Skeletal muscle satellite cell (primary cell): ENCODE data around the gene SLC27A6.

Experiments used
- H3K27me3 ChIP-seq: 2 replicates; pipeline ENCODE4 v1.7.0; 2013; ENCODE audit warnings: low read length; ENCODE audit not compliant: control insufficient read depth, insufficient read depth
- H3K36me3 ChIP-seq: 2 replicates; pipeline ENCODE4 v1.7.0; 2013; ENCODE audit warnings: mild to moderate bottlenecking, control low read depth, low read length; ENCODE audit not compliant: insufficient read depth
- H3K4me1 ChIP-seq: 2 replicates; pipeline ENCODE4 v1.7.0; 2013; ENCODE audit warnings: low read length; ENCODE audit not compliant: control insufficient read depth, insufficient read depth
- H3K4me2 ChIP-seq: 2 replicates; pipeline ENCODE4 v1.7.0; 2013; ENCODE audit warnings: mild to moderate bottlenecking, low read length
- H3K4me3 ChIP-seq: 2 replicates; pipeline ENCODE4 v1.7.0; 2013; ENCODE audit warnings: low read length
- H3K9ac ChIP-seq: 2 replicates; pipeline ENCODE4 v1.7.0; 2013; ENCODE audit warnings: mild to moderate bottlenecking, low read depth, low read length, moderate library complexity
- H3K9me3 ChIP-seq: replicated peaks from 2 replicates; pipeline ENCODE4 v1.7.0; 2013; ENCODE audit warnings: mild to moderate bottlenecking, control low read depth, low read length

SLC27A6 gene

DNA sequence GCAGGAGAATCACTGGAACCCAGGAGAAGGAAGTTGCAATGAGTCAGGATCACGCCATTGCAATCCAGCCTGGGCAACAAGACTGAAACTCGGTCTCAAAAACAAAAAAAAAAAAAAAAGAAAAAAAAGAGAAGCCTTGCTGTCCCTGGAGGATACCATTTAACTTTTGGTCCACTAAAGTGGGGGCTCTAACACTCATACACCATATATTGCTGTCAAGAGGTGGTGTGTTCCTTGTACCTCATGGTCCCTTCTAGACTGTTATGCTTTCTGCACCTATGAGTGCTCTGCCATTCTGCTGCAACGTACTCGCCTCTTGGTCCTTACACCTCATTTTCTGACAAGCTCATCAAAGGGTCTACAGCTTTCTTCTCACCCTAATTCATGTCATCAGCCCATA lies 77.0 kb downstream of the SLC27A6 start:
- H3K27me3 ChIP-seq = no peaks in the 10 kb centered on the region
- H3K9me3 ChIP-seq = no peaks in the 10 kb centered on the region
- H3K4me2 ChIP-seq = no peak overlapping the region
- H3K36me3 ChIP-seq = no peaks in the 10 kb centered on the region
- no peak overlapping the region for H3K9ac ChIP-seq
- no peak overlapping the region for H3K4me3 ChIP-seq
- no peaks in the 10 kb centered on the region for H3K4me1 ChIP-seq

GRCh38 chr5:129043894-129044293 lies 78.6 kb downstream of the SLC27A6 start:
- Histone ChIP-seq H3K9ac (no peak overlapping the region), H3K4me3 (no peak overlapping the region), H3K27me3 (no peaks in the 10 kb centered on the region), H3K36me3 (no peaks in the 10 kb centered on the region), H3K9me3 (no peaks in the 10 kb centered on the region), H3K4me1 (no peaks in the 10 kb centered on the region), H3K4me2 (no peak overlapping the region)

- Histone ChIP-seq H3K4me3 (no peak overlapping the region), H3K4me1 (no peaks in the 10 kb centered on the region), H3K9me3 (no peaks in the 10 kb centered on the region), H3K9ac (no peak overlapping the region), H3K4me2 (no peak overlapping the region), H3K27me3 (no peaks in the 10 kb centered on the region), H3K36me3 (no peaks in the 10 kb centered on the region)
These were observed 80.9 kb downstream of the SLC27A6 start for GRCh38 chr5:129046151-129046550.

GRCh38 chr5:129048509-129048908 lies 83.2 kb downstream of the SLC27A6 start:
- H3K27me3 ChIP-seq = no peaks in the 10 kb centered on the region
- no peak overlapping the region for H3K4me3 ChIP-seq
- H3K36me3 ChIP-seq = no peaks in the 10 kb centered on the region
- H3K9me3 ChIP-seq = no peaks in the 10 kb centered on the region
- H3K4me2 ChIP-seq = no peak overlapping the region
- H3K4me1 ChIP-seq = no peaks in the 10 kb centered on the region
- H3K9ac ChIP-seq = no peak overlapping the region

GRCh38 chr5:129049126-129049799 lies 84.0 kb downstream of the SLC27A6 start:
- no peaks in the 10 kb centered on the region for H3K36me3 ChIP-seq
- no peaks in the 10 kb centered on the region for H3K4me1 ChIP-seq
- H3K4me2 ChIP-seq = no peak overlapping the region
- no peaks in the 10 kb centered on the region for H3K9me3 ChIP-seq
- no peak overlapping the region for H3K9ac ChIP-seq
- no peaks in the 10 kb centered on the region for H3K27me3 ChIP-seq
- H3K4me3 ChIP-seq = no peak overlapping the region

- H3K4me1 ChIP-seq = no peaks in the 10 kb centered on the region
- H3K9me3 ChIP-seq = no peaks in the 10 kb centered on the region
- no peaks in the 10 kb centered on the region for H3K36me3 ChIP-seq
- H3K27me3 ChIP-seq = no peaks in the 10 kb centered on the region
- H3K4me3 ChIP-seq = no peak overlapping the region
- no peak overlapping the region for H3K4me2 ChIP-seq
- H3K9ac ChIP-seq = no peak overlapping the region
These were observed 86.0 kb downstream of the SLC27A6 start for GRCh38 chr5:129051283-129051682.

- Histone ChIP-seq H3K4me2 (no peak overlapping the region), H3K4me1 (no peaks in the 10 kb centered on the region), H3K9ac (no peak overlapping the region), H3K36me3 (no peaks in the 10 kb centered on the region), H3K4me3 (no peak overlapping the region), H3K9me3 (no peaks in the 10 kb centered on the region), H3K27me3 (no peaks in the 10 kb centered on the region)
These were observed 88.2 kb downstream of the SLC27A6 start for GRCh38 chr5:129053438-129053837.

- H3K4me2 ChIP-seq = no peak overlapping the region
- no peak overlapping the region for H3K4me3 ChIP-seq
- H3K27me3 ChIP-seq = no peaks in the 10 kb centered on the region
- H3K36me3 ChIP-seq = no peaks in the 10 kb centered on the region
- H3K4me1 ChIP-seq = no peaks in the 10 kb centered on the region
- no peaks in the 10 kb centered on the region for H3K9me3 ChIP-seq
- no peak overlapping the region for H3K9ac ChIP-seq
These were observed 92.0 kb downstream of the SLC27A6 start for GRCh38 chr5:129057329-129057728.

DNA sequence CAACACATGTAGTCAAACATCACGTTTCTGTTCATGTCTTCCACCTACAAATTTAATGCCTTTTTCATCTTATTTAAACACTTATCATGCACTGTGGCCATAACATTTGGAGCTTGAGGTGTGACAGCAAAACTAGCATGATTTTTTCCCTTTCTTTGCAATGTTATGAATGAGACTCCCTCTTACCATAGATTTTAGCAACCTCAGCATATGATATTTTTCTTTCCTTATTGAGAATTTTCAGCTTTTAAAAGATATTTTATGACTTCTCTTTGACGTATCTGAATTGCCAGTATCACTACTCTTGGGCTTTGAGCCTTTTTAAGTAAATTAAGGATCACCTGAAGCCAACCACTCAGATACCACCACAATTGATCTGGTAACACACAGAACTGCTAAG lies 96.6 kb downstream of the SLC27A6 start:
- Histone ChIP-seq H3K4me3 (no peak overlapping the region), H3K4me1 (no peaks in the 10 kb centered on the region), H3K36me3 (no peaks in the 10 kb centered on the region), H3K9ac (no peak overlapping the region), H3K9me3 (no peaks in the 10 kb centered on the region), H3K27me3 (no peaks in the 10 kb centered on the region), H3K4me2 (no peak overlapping the region)

GRCh38 chr5:129063483-129064113 lies 98.3 kb downstream of the SLC27A6 start:
- Histone ChIP-seq H3K27me3 (no peaks in the 10 kb centered on the region), H3K4me2 (no peak overlapping the region), H3K9me3 (no peaks in the 10 kb centered on the region), H3K4me3 (no peak overlapping the region), H3K9ac (no peak overlapping the region), H3K36me3 (no peaks in the 10 kb centered on the region), H3K4me1 (no peaks in the 10 kb centered on the region)

DNA sequence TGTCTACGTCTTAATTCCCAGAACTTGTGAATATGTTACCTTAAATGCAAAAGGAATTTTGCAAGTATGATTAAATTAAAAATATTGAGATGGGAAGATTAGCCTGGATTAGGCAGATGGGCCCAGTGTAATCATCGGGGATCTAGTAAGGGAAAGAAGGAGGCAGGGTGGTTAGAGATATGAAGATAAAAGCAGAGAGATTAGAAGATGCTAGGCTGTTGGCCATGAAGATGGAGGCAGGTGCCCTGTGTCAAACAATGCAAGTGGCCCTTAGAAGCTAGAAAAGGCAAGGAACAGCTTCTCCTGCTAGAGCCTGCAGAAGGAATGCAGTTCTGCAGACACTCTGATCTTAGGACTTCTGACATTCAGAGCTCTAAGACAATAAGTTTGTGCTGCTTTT lies 100.4 kb downstream of the SLC27A6 start:
- H3K36me3 ChIP-seq = no peaks in the 10 kb centered on the region
- no peak overlapping the region for H3K4me3 ChIP-seq
- H3K27me3 ChIP-seq = no peaks in the 10 kb centered on the region
- no peak overlapping the region for H3K4me2 ChIP-seq
- no peaks in the 10 kb centered on the region for H3K9me3 ChIP-seq
- no peak overlapping the region for H3K9ac ChIP-seq
- H3K4me1 ChIP-seq = no peaks in the 10 kb centered on the region

DNA sequence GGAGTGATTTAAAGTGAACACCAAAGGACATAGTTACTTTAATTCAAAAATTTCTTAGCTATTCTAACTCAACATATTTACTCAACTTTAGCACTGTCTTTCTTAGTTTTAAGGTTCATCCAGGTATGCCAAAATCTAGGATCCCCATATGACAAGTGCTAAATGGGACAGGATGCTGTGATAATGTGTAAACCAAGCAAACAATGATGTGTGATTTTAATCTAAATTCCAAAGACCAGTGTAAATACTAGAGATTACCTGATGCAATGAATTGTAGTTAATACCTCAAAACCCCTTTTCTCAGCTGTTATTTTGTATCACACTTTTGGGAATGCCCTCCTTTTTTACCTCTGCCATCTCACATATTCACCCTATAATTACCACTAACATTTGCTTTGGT lies 102.5 kb downstream of the SLC27A6 start:
- Histone ChIP-seq H3K27me3 (no peaks in the 10 kb centered on the region), H3K9me3 (no peaks in the 10 kb centered on the region), H3K4me1 (no peaks in the 10 kb centered on the region), H3K36me3 (no peaks in the 10 kb centered on the region), H3K4me2 (no peak overlapping the region), H3K9ac (no peak overlapping the region), H3K4me3 (no peak overlapping the region)
